Psoas muscle (tissue), 8 donors: Measurements from ENCODE around the gene MYADM. TPM values are rescaled to one million over a fixed set of nuclear protein-coding genes. Genes with fewer than 3 reads are reported as not detected.

ENCODE experiments used
- ATAC-seq, 4 donors: fragments of 200-7000 bp; cut with Tn5 transposase; one replicate each; pipeline ENCODE4 v1.9.1; 2020; ENCODE audit warnings: moderate library complexity in 3 of 4, mild to moderate bottlenecking in 2 of 4
- DNase-seq, 2 donors: peaks; one replicate each; pipeline ENCODE4 v3.0.0-alpha.2; 2020
- H3K27ac ChIP-seq: fragments of 200-600 bp; one replicate; pipeline ENCODE4 v1.8.0; 2022
- H3K27me3 ChIP-seq, 3 donors: fragments of 200-600 bp in 1 of 3; one replicate each; pipeline versions ENCODE4 v1.6.1 to v1.8.0; 2013 to 2022; ENCODE audit warnings: low read length in 2 of 3, mild to moderate bottlenecking in 2 of 3, moderate library complexity in 1 of 3; ENCODE audit not compliant: insufficient read depth in 3 of 3
- H3K36me3 ChIP-seq, 2 donors: fragments of 200-600 bp in 1 of 2; one replicate each; pipeline versions ENCODE4 v1.6.1 to v1.8.0; 2013 to 2022; ENCODE audit warnings: low read depth in 1 of 2, mild to moderate bottlenecking in 1 of 2, moderate library complexity in 1 of 2; ENCODE audit not compliant: insufficient read depth in 1 of 2
- H3K4me1 ChIP-seq: fragments of 200-600 bp; one replicate; pipeline ENCODE4 v1.8.0; 2022
- H3K4me3 ChIP-seq: fragments of 200-600 bp; one replicate; pipeline ENCODE4 v1.8.0; 2022; ENCODE audit warnings: mild to moderate bottlenecking
- H3K9me3 ChIP-seq: fragments of 200-600 bp; one replicate; pipeline ENCODE4 v1.8.0; 2022
- CTCF ChIP-seq: fragments of 200-600 bp; IDR thresholded peaks from one replicate; pipeline ENCODE4 v1.8.0; 2022; ENCODE audit warnings: antibody characterized with exemption
- WGBS, 3 donors: extraction: QIAGEN DNeasy Blood & Tissue Kit; methylation state at CpG; one replicate each; pipeline versions ENCODE4 v1.1.6 to v1.1.7; 2013; 5-methylcytosine and 5-hydroxymethylcytosine counted together
- intact Hi-C, 2 donors: fragments of 100-400 bp; cut with DNase I; formaldehyde crosslinking; loops; one replicate each; pipeline versions ENCODE4 v1.11.0 to v1.14.2; 2022
- polyA plus RNA-seq, 3 donors: library from polyadenylated mRNA; stranded (reverse); fragments of 200-250 nt; gene quantifications; one replicate each; pipeline ENCODE4 v1.2.3, GENCODE V29; 2013
- total RNA-seq, 4 donors: library from RNA; stranded (reverse); fragmentation: NEBNext Ultra II Directional in 2 of 4; extraction: Animal tissue kit (Norgen Biotek cat#: 25700) in 2 of 4; gene quantifications; one replicate each; pipeline versions ENCODE4 v1.2.1 to v1.2.4, GENCODE V29; 2021 to 2023
- donor health status: healthy with polysubstance abuse.
- donor health status: DM: no; HTN: no; CAD: no; lungs with moderate emphysema.
- donor health status: Bipolar disorder and iron deficiency.
- donor health status: healthy.
- donor health status: DM: yes; HTN: yes; CAD: no.
- donor health status: DM: no; HTN: no; CAD: no.
- donor health status: DM: no; HTN: no; CAD: no.
- donor health status: DM: yes; HTN: yes; CAD: no.

The MYADM gene
- total and polyA plus RNA-seq, 7 donors = 5.5 to 23.3 (median 17.2) TPM

GRCh38 chr19:53865523-53865917 is 2.2 kb upstream of the MYADM start:
- Histone ChIP-seq H3K27ac (peak overlapping the region; percentile 63), H3K36me3 (no peaks in the 10 kb centered on the region), H3K4me1 (no peaks in the 10 kb centered on the region), H3K27me3 (peaks cover 0 to 32% (median 1%) of the 10 kb centered on the region in 3 donors), H3K4me3 (no peak overlapping the region), H3K9me3 (no peaks in the 10 kb centered on the region)
- 49 to 53% (median 53%) methylated on average over 9 of the region's 9 CpGs for WGBS, 3 donors
- intact Hi-C loops = no loop called here
- no peak for ATAC-seq
- no peak for TF ChIP-seq CTCF
- DNase-seq = no peak

DNA sequence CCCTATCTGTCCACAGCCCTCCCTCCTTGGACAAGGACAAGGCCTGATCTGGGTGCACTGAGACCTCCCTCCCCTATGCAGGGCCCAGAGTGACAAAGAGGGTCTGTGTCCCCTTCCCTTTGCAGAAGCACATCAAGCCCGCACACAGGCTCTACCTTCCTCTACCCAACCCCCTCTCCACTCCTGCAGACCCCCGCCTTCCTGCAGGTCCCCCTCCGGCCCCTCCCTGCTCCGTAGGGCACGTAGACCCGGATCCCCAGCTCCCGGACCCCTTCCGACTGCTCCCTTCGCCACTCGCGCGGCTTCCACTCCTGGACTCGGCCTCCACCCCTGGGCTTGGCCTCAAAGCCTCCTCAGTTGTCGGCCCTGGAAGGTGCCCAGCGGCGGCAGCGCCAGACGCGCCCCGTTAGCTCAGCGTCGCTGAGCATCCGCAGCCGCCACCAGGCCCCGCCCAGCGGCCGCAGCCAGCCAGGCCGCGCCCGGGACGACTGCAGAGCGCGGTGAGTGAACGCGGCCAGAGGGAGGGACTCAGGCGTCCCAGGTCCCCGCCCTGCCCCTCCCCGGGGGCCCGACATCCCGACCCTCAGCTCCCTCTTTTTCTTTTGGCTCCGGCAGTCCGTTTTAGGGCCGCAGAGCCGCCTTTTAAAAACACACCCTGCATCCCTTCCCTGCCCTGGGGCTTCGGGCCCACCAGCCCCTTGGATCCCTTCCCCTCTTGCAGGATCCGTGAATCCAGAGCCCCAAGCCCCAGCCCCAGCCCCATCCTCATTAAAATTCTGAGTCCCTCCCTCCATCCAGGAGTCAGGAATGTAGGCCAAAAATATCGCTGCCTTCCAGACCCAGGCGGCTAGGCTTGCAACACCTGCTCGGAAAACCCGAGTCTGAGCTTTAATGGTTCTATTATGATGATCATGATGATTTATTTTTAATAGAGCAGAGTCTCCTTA is 1.5 kb upstream of the MYADM start:
- peaks cover 0 to 32% (median 1%) of the 10 kb centered on the region in 3 donors for H3K27me3 ChIP-seq
- no peaks in the 10 kb centered on the region for H3K9me3 ChIP-seq
- ATAC-seq (peak in 3 of 4 donors; percentile 14 to 46 (median 30)), DNase-seq (peak; percentile 83 to 89)
- peak overlapping the region; percentile 63 for H3K27ac ChIP-seq
- H3K4me1 ChIP-seq = no peaks in the 10 kb centered on the region
- intact Hi-C loops = no loop called here
- no peak for TF ChIP-seq CTCF
- no peaks in the 10 kb centered on the region for H3K36me3 ChIP-seq
- peak overlapping the region; percentile 73 for H3K4me3 ChIP-seq
- WGBS, 3 donors = 2 to 4% (median 2%) methylated on average over 50 of the region's 50 CpGs

GRCh38 chr19:53866865-53867224 is 838 bp upstream of the MYADM start:
- H3K4me3 ChIP-seq = peak overlapping the region; percentile 73
- 10 to 22% (median 15%) methylated on average over 14 of the region's 14 CpGs for WGBS, 3 donors
- no peaks in the 10 kb centered on the region for H3K9me3 ChIP-seq
- H3K36me3 ChIP-seq = no peaks in the 10 kb centered on the region
- H3K27me3 ChIP-seq = peaks cover 0 to 32% (median 1%) of the 10 kb centered on the region in 3 donors
- DNase-seq = peak in 1 of 2 donors; percentile 56
- ATAC-seq = no peak
- H3K4me1 ChIP-seq = no peaks in the 10 kb centered on the region
- TF ChIP-seq CTCF = no peak
- peak overlapping the region; percentile 63 for H3K27ac ChIP-seq
- intact Hi-C loops = no loop called here

DNA sequence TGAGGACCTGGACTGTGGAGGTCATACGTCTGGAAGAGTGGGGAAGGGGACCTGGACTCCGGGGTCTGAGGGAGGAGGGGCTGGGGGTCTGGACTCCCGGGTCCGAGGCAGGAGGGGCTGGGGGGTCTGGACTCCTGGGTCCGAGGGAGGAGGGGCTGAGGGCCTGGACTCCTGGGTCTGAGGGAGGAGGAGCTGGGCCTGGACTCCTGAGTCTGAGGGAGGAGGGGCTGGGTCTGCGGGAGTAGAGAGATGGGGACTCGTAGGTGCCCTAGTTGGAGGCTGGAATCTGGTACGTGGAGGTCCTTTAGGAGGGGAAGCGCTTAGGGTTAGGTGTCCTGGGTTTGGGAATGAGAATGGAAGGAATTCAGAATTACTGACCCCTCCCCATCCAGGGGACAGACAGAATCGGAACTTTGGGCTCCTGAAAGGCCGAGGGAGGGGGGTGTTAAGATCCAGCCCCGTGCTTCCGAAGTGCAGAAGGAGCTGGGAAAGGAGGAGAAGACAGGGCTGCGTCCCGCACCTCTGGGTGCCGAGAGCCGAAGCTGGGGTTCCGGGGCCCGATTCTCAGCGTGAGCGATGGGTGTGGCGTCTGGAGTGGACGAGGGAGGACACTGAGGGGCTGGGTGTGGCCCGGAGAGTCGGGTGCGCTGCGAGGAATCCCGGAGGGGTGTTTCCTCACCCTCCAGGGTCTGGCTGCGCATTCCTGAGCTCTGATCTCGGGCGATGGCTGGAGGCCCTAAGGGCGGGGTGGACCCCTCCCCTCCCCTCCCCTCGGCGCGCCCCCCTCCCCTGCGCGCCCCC is 608 bp downstream of the MYADM start:
- 0% methylated on average over 20 to 35 of the region's 37 CpGs for WGBS, 3 donors
- Histone ChIP-seq H3K27ac (peak overlapping the region; percentile 80), H3K9me3 (no peaks in the 10 kb centered on the region), H3K27me3 (peaks cover 0 to 32% (median 1%) of the 10 kb centered on the region in 3 donors), H3K36me3 (no peaks in the 10 kb centered on the region), H3K4me1 (no peaks in the 10 kb centered on the region), H3K4me3 (peak overlapping the region; percentile 73)
- peak; percentile 68 to 81 for DNase-seq
- TF ChIP-seq CTCF = no peak
- peak in 3 of 4 donors; percentile 23 to 38 (median 31) for ATAC-seq
- intact Hi-C loops = no loop called here
